Liver (tissue), 9 donors: Measurements from ENCODE around the gene OBI1. TPM values are rescaled to one million over a fixed set of nuclear protein-coding genes. Genes with fewer than 3 reads are reported as not detected.

Source experiments
- DNase-seq: peaks from one replicate; pipeline ENCODE4 v3.0.0-alpha.2; 2017; ENCODE audit warnings: low spot score
- H3K27ac ChIP-seq, 2 donors: one replicate each; pipeline ENCODE4 v1.7.0; 2013; ENCODE audit warnings: inconsistent platforms in 2 of 2, low read length in 2 of 2, control low read depth in 1 of 2, low read depth in 1 of 2, mild to moderate bottlenecking in 1 of 2
- H3K27me3 ChIP-seq, 4 donors: one replicate each; pipeline versions ENCODE4 v1.6.1 to v1.7.0; 2013; ENCODE audit warnings: low read length in 3 of 4, inconsistent platforms in 1 of 4, mild to moderate bottlenecking in 1 of 4, moderate library complexity in 1 of 4; ENCODE audit not compliant: control insufficient read depth in 4 of 4, insufficient read depth in 4 of 4
- H3K36me3 ChIP-seq, 4 donors: one replicate each; pipeline versions ENCODE4 v1.6.1 to v1.7.0; 2013; ENCODE audit warnings: low read length in 3 of 4, mild to moderate bottlenecking in 3 of 4, low read depth in 1 of 4, moderate library complexity in 1 of 4; ENCODE audit not compliant: control insufficient read depth in 4 of 4, insufficient read depth in 3 of 4
- H3K4me1 ChIP-seq, 4 donors: one replicate each; pipeline versions ENCODE4 v1.6.1 to v1.7.0; 2013; ENCODE audit warnings: low read length in 3 of 4, mild to moderate bottlenecking in 3 of 4, moderate library complexity in 1 of 4; ENCODE audit not compliant: control insufficient read depth in 4 of 4, insufficient read depth in 4 of 4
- H3K4me3 ChIP-seq, 3 donors: one replicate each; pipeline versions ENCODE4 v1.6.1 to v1.7.0; 2013; ENCODE audit warnings: low read length in 3 of 3, control low read depth in 1 of 3, low read depth in 1 of 3, mild to moderate bottlenecking in 1 of 3
- H3K9ac ChIP-seq, 2 donors: one replicate each; pipeline ENCODE4 v1.7.0; 2013; ENCODE audit warnings: low read length in 2 of 2, mild to moderate bottlenecking in 2 of 2, moderate library complexity in 2 of 2, control low read depth in 1 of 2, low read depth in 1 of 2
- H3K9me3 ChIP-seq, 4 donors: one replicate each; pipeline versions ENCODE4 v1.6.1 to v1.7.0; 2013; ENCODE audit warnings: low read length in 3 of 4; ENCODE audit not compliant: control insufficient read depth in 4 of 4
- ATF3 ChIP-seq: IDR thresholded peaks from 2 replicates; pipeline ENCODE4 v1.6.1; 2016; ENCODE audit warnings: antibody characterized with exemption
- CTCF ChIP-seq: fragments of 150-350 bp; IDR thresholded peaks from 2 replicates; pipeline ENCODE4 v1.5.1; 2017; ENCODE audit warnings: improper control_type of control experiment, low read depth, low read length; ENCODE audit not compliant: missing input control
- EGR1 ChIP-seq, 2 donors: IDR thresholded peaks; 2 replicates each; pipeline ENCODE4 v1.6.1; 2016 to 2018; ENCODE audit warnings: antibody characterized with exemption in 2 of 2, low read depth in 2 of 2
- FOXA1 ChIP-seq: IDR thresholded peaks from 2 replicates; pipeline ENCODE4 v1.6.1; 2016; ENCODE audit warnings: antibody characterized with exemption
- FOXA2 ChIP-seq: IDR thresholded peaks from 2 replicates; pipeline ENCODE4 v1.6.1; 2016; ENCODE audit warnings: antibody characterized with exemption
- GABPA ChIP-seq, 2 donors: IDR thresholded peaks in 1 of 2; conservative IDR thresholded peaks in 1 of 2; 2 replicates each; pipeline ENCODE4 v1.6.1; 2016; ENCODE audit warnings: antibody characterized with exemption in 2 of 2, mild to moderate bottlenecking in 1 of 2, moderate library complexity in 1 of 2
- HNF4A ChIP-seq, 2 donors: conservative IDR thresholded peaks; 2 replicates each; pipeline ENCODE4 v1.6.1; 2016; ENCODE audit warnings: antibody characterized with exemption in 2 of 2, mild to moderate bottlenecking in 2 of 2
- HNF4G ChIP-seq: IDR thresholded peaks from 2 replicates; pipeline ENCODE4 v1.6.1; 2016; ENCODE audit warnings: antibody characterized with exemption
- JUND ChIP-seq, 2 donors: IDR thresholded peaks; 2 replicates each; pipeline ENCODE4 v1.6.1; 2016; ENCODE audit warnings: antibody characterized with exemption in 2 of 2
- MAX ChIP-seq: IDR thresholded peaks from 2 replicates; pipeline ENCODE4 v1.6.1; 2016; ENCODE audit warnings: antibody characterized with exemption
- NR2F2 ChIP-seq: IDR thresholded peaks from 2 replicates; pipeline ENCODE4 v1.6.1; 2016; ENCODE audit warnings: antibody characterized with exemption
- RAD21 ChIP-seq, 2 donors: IDR thresholded peaks; 2 replicates each; pipeline ENCODE4 v1.6.1; 2016; ENCODE audit warnings: antibody characterized with exemption in 2 of 2, mild to moderate bottlenecking in 2 of 2
- REST ChIP-seq: IDR thresholded peaks from 2 replicates; pipeline ENCODE4 v1.6.1; 2016; ENCODE audit warnings: antibody characterized with exemption, mild to moderate bottlenecking
- RXRA ChIP-seq, 2 donors: IDR thresholded peaks; 2 replicates each; pipeline ENCODE4 v1.6.1; 2017 to 2018; ENCODE audit warnings: antibody characterized with exemption in 2 of 2, mild to moderate bottlenecking in 1 of 2
- SP1 ChIP-seq: IDR thresholded peaks from 2 replicates; pipeline ENCODE4 v1.6.1; 2018; ENCODE audit warnings: antibody characterized with exemption, mild to moderate bottlenecking
- TAF1 ChIP-seq: conservative IDR thresholded peaks from 2 replicates; pipeline ENCODE4 v1.6.1; 2016; ENCODE audit warnings: antibody characterized with exemption, mild to moderate bottlenecking
- YY1 ChIP-seq: IDR thresholded peaks from 2 replicates; pipeline ENCODE4 v1.6.1; 2016; ENCODE audit warnings: antibody characterized with exemption, mild to moderate bottlenecking
- ZBTB33 ChIP-seq: IDR thresholded peaks from 2 replicates; pipeline ENCODE4 v1.6.1; 2016; ENCODE audit warnings: antibody characterized with exemption
- WGBS: extraction: QIAGEN DNeasy Blood & Tissue Kit; methylation state at CpG from one replicate; pipeline ENCODE4 v1.1.7; 2013; 5-methylcytosine and 5-hydroxymethylcytosine counted together
- polyA plus RNA-seq, 2 donors: library from polyadenylated mRNA; stranded (reverse) in 1 of 2; unstranded in 1 of 2; fragments of 200-250 nt in 1 of 2; fragments of >200 nt in 1 of 2; fragmentation: Nextera tagmentation in 1 of 2; extraction: Ambion mirVana in 1 of 2; gene quantifications; one replicate each; pipeline versions ENCODE4 v1.2.1 to v1.2.3, GENCODE V29; 2013 to 2015
- total RNA-seq, 2 donors: library from RNA; depleted of rRNA; stranded (reverse); fragments of >200 nt; gene quantifications; one replicate each; pipeline ENCODE4 v1.2.3, GENCODE V29; 2014
- donor health status: healthy.
- donor health status: healthy.
- donor health status: healthy.
- donor health status: healthy.
- donor health status: healthy.

Gene OBI1
- total and polyA plus RNA-seq, 4 donors = 1.7 to 8.9 (median 3.0) TPM

- 41% methylated on average over 1 of the region's 1 CpG for WGBS
- Histone ChIP-seq H3K27me3 (peaks cover 0 to 5% (median 0%) of the 10 kb centered on the region in 4 donors), H3K9me3 (no peaks in the 10 kb centered on the region), H3K36me3 (no peaks in the 10 kb centered on the region), H3K4me1 (no peaks in the 10 kb centered on the region), H3K9ac (no peak overlapping the region), H3K27ac (no peak overlapping the region), H3K4me3 (no peak overlapping the region)
- DNase-seq = no peak
- no peak for TF ChIP-seq HNF4G
- no peak for TF ChIP-seq MAX
- no peak for TF ChIP-seq REST
- no peak for TF ChIP-seq EGR1 (IDR thresholded peaks at IDR 0.05; ENCODE audit: low read depth in 2 of 2)
- TF ChIP-seq FOXA2 = no peak
- no peak for TF ChIP-seq RXRA (IDR thresholded peaks at IDR 0.05)
- no peak for TF ChIP-seq JUND (IDR thresholded peaks at IDR 0.05)
Observed at GRCh38 chr13:78674638-78675037, 15.7 kb upstream of the OBI1 start.

- TF ChIP-seq MAX (no peak), ZBTB33 (no peak), FOXA2 (no peak), RXRA (IDR thresholded peaks at IDR 0.05) (no peak), TAF1 (no peak), GABPA (IDR thresholded peaks at IDR 0.05 in 1 of 2, conservative IDR thresholded peaks at IDR 0.05 in 1 of 2) (no peak), EGR1 (IDR thresholded peaks at IDR 0.05; ENCODE audit: low read depth in 2 of 2) (no peak), SP1 (no peak), RAD21 (IDR thresholded peaks at IDR 0.05) (no peak), FOXA1 (no peak), ATF3 (no peak), CTCF (no peak), HNF4G (no peak), YY1 (no peak), NR2F2 (no peak), JUND (IDR thresholded peaks at IDR 0.05) (no peak), REST (no peak), HNF4A (conservative IDR thresholded peaks at IDR 0.05) (no peak)
- Histone ChIP-seq H3K27ac (no peak overlapping the region), H3K4me3 (no peak overlapping the region), H3K36me3 (no peaks in the 10 kb centered on the region), H3K9ac (no peak overlapping the region), H3K9me3 (no peaks in the 10 kb centered on the region), H3K4me1 (peaks cover 4 to 18% (median 11%) of the 10 kb centered on the region in 4 donors), H3K27me3 (no peaks in the 10 kb centered on the region)
- DNase-seq = no peak
- WGBS = 85% methylated on average over 2 of the region's 2 CpGs
Observed at GRCh38 chr13:78662467-78662866, 3.5 kb upstream of the OBI1 start.
